Measurements from ENCODE around the gene TRIM66.
A peak's percentile ranks its signal among the peaks of the same experiment; 100 is the strongest.

The TRIM66 gene

DNA sequence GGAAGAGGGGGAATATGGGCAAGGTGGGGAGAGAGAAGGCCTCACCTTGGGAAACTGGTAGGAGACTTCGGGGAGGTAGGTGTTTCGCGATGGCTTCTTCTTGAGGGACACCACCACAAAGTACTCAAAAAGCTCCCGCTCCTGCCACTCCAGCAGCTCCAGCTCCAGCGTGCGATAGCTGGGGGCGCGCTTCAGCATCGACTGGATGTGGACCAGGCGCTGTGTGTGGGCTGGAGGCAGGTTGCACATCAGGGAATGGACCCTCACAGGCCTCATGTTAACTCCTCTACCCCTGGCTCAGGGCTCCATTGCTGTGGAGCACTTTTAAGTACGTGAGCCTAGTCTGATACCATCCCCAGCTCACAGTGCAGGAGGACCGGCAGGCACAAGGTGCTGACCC lies 30.0 kb upstream of the TRIM66 start:
- H3K36me3 ChIP-seq, result no peaks in the 10 kb centered on the region
- DNase-seq, result no peak
- peaks cover 4% of the 10 kb centered on the region for H3K4me1 ChIP-seq
- TF ChIP-seq, protein P1, sequence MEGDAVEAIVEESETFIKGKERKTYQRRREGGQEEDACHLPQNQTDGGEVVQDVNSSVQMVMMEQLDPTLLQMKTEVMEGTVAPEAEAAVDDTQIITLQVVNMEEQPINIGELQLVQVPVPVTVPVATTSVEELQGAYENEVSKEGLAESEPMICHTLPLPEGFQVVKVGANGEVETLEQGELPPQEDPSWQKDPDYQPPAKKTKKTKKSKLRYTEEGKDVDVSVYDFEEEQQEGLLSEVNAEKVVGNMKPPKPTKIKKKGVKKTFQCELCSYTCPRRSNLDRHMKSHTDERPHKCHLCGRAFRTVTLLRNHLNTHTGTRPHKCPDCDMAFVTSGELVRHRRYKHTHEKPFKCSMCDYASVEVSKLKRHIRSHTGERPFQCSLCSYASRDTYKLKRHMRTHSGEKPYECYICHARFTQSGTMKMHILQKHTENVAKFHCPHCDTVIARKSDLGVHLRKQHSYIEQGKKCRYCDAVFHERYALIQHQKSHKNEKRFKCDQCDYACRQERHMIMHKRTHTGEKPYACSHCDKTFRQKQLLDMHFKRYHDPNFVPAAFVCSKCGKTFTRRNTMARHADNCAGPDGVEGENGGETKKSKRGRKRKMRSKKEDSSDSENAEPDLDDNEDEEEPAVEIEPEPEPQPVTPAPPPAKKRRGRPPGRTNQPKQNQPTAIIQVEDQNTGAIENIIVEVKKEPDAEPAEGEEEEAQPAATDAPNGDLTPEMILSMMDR (IDR thresholded peaks at IDR 0.05; ENCODE audit: low read depth, low read length), result no peak
- H3K27me3 ChIP-seq, result no peaks in the 10 kb centered on the region
- H3K4me3 ChIP-seq (ENCODE audit: low read depth, low read length), result no peak overlapping the region
- no peaks in the 10 kb centered on the region for H3K9me3 ChIP-seq

DNA sequence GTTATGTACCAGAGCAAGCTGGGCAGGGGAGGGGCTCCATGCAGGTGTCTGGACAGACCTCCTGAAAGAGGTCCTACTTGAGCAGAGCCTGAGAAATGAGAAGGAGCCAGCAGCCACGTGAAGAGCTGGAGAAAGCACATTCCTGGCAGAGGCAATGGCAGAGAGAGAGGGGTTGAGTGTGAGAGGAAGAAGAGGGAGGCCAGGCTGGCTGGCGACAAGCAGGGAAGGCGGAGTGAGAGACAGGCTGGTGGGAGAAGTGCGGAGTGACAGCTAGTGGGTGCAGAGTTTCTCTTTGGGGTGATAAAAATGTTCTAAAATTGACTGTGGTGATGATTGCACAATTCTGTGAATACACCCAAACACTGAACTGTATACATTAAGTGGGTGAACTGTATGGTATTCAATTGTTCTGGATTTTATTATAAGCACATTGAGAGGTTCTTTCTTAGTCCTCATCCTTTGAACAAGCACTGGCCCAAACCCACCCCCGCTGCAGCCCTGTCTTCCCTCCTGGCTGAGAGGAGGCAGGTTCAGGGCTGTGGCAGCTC lies 29.5 kb upstream of the TRIM66 start:
- DNase-seq, result no peak
- H3K9me3 ChIP-seq, result no peaks in the 10 kb centered on the region
- TF ChIP-seq, protein P1 (IDR thresholded peaks at IDR 0.05; ENCODE audit: low read depth, low read length), result no peak
- H3K36me3 ChIP-seq, result no peaks in the 10 kb centered on the region
- H3K27me3 ChIP-seq, result no peaks in the 10 kb centered on the region
- peaks cover 4% of the 10 kb centered on the region for H3K4me1 ChIP-seq
- no peak overlapping the region for H3K4me3 ChIP-seq (ENCODE audit: low read depth, low read length)

DNA sequence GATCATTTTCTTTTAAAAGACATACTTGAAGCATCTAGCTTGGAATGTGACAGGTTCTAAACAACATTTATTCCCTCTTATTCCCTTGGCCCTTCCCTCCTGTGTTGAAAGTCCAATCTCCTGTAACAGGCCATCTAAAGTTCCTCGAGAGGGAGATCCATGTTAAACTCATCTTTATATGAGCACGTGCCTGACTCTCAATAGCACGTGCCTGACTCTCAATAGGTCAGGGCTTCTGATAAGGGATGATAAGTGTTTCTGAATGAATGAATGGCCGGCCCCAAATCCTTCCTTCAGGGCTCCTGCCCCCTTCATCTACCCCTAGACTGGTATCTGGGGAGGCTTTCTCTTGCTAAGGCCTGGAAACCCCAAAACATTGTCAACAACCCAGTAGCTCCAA lies 27.3 kb upstream of the TRIM66 start:
- Histone ChIP-seq H3K9me3 (no peaks in the 10 kb centered on the region), H3K4me3 (ENCODE audit: low read depth, low read length) (no peak overlapping the region), H3K36me3 (no peaks in the 10 kb centered on the region), H3K27me3 (no peaks in the 10 kb centered on the region), H3K4me1 (peaks cover 4% of the 10 kb centered on the region)
- TF ChIP-seq, protein P1 (IDR thresholded peaks at IDR 0.05; ENCODE audit: low read depth, low read length), result no peak
- DNase-seq, result no peak

DNA sequence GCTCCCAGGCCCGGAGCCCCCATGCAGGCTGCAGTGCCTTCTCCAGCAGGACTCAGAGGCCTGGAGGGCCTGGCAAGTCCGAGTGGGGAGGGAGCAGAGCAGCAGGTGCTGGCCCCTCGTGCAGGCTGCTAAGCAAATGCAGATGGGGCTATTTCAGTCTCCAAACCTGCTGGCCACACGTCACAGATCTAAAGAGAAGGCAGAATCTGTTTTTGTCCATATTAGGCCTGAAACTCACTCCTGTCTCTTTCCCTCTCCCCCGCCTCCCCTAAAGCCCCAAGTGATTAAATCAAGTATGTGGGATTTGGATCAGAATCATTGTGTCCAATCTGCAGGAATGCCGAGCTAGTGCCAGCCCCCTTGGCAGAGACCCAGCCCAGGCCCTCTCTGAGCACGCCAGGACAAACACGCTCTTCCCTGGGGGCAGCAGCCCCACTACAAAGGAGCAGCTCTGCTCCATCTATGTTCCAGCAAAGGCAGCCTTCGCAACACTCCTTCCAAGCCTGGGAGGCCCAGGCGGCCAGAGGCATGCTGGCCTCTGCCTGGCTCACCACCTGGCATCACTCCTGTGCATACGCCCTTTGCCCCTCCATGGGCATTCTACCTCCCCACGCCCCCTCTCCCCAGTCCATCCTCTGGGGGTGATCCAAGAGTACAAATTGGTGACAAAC lies 26.7 kb upstream of the TRIM66 start:
- H3K9me3 ChIP-seq, result no peaks in the 10 kb centered on the region
- H3K36me3 ChIP-seq, result no peaks in the 10 kb centered on the region
- no peak overlapping the region for H3K4me3 ChIP-seq (ENCODE audit: low read depth, low read length)
- TF ChIP-seq, protein P1 (IDR thresholded peaks at IDR 0.05; ENCODE audit: low read depth, low read length), result no peak
- no peaks in the 10 kb centered on the region for H3K27me3 ChIP-seq
- peaks cover 4% of the 10 kb centered on the region for H3K4me1 ChIP-seq
- DNase-seq, result peak; percentile 79

DNA sequence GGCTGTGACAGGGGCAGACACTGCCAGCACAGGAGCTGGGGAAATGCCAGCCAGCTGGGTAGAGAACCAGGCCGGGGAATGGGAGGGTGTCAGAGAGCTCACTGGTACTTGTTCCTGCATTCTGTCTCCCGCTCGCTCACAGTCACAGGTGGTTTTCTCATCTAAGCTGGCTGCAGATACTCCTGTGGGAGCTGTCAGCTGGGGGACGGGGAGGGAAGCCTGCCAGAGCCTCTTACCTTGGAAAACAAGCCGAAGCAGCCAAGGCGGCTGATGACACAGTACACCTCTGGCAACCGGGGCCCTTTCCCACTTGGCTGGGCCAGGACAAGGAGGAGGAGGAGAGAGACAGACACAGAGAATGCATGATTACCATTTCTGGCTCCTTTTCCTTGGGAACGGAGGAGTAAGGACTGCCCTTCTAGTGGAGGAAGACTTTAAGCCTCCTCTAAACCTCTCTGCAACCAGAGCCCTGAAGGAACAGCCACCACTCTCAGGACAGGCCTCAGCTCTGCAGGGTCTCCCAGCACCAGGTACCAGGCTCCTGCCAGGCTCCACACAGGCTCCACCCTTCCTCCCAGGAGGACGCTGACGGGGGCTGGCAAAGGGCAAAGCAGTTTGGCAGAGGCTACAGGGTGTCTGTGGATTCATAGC lies 25.2 kb upstream of the TRIM66 start:
- Histone ChIP-seq H3K4me3 (ENCODE audit: low read depth, low read length) (no peak overlapping the region), H3K27me3 (no peaks in the 10 kb centered on the region), H3K9me3 (no peaks in the 10 kb centered on the region), H3K4me1 (peaks cover 4% of the 10 kb centered on the region), H3K36me3 (no peaks in the 10 kb centered on the region)
- TF ChIP-seq, protein P1 (IDR thresholded peaks at IDR 0.05; ENCODE audit: low read depth, low read length), result no peak
- no peak for DNase-seq

All from BE2C (cell line).